Panc1 (cell line): Measurements from ENCODE around the gene FAM120B. TPM values are rescaled to one million over a fixed set of nuclear protein-coding genes. Genes with fewer than 3 reads are reported as not detected.

ENCODE experiments used
- ATAC-seq: fragments of 200-7000 bp; cut with Tn5 transposase; 2 replicates; pipeline ENCODE4 v1.9.1; 2020; ENCODE audit warnings: mild to moderate bottlenecking, moderate library complexity
- BruUV-seq: library from RNA; stranded (reverse); fragments of 400-500 nt; replicated peaks from 2 replicates; lab custom pipeline; 2021; lab: Mats Ljungman, UMichigan
- CTCF ChIA-PET: fragments of 300-600 bp; sonication (Branson Sonifier 250); formaldehyde crosslinking; loops from one replicate; lab custom pipeline; 2022; ENCODE audit warnings: antibody characterized with exemption; lab: Charles Lee
- POLR2A ChIA-PET: fragments of 300-600 bp; sonication (Branson Sonifier 250); formaldehyde crosslinking; loops from one replicate; lab custom pipeline; 2022; ENCODE audit warnings: antibody characterized with exemption; lab: Charles Lee
- DNase-seq: peaks from one replicate; pipeline ENCODE4 v3.0.0-alpha.2; 2010; ENCODE audit warnings: low read depth, low spot score
- H3K27ac ChIP-seq: 2 replicates; pipeline ENCODE4 v1.5.1; 2011; ENCODE audit warnings: mild to moderate bottlenecking, low read length, inconsistent platforms
- H3K27me3 ChIP-seq: fragments of 200-500 bp; sonication (Bioruptor generic); 2 replicates; pipeline ENCODE4 v1.6.0; 2014; ENCODE audit warnings: low read length, inconsistent platforms; ENCODE audit not compliant: control insufficient read depth, insufficient read depth
- H3K36me3 ChIP-seq: fragments of 200-500 bp; sonication (Bioruptor generic); 2 replicates; pipeline ENCODE4 v1.5.1; 2014; ENCODE audit warnings: inconsistent platforms, mild to moderate bottlenecking, low read length, moderate library complexity; ENCODE audit not compliant: control insufficient read depth, insufficient read depth
- H3K4me1 ChIP-seq: 2 replicates; pipeline ENCODE4 v1.5.1; 2011; ENCODE audit warnings: inconsistent platforms, mild to moderate bottlenecking, low read length, moderate library complexity; ENCODE audit not compliant: control insufficient read depth, insufficient read depth
- H3K4me3 ChIP-seq, 2 experiments: 2 replicates each; pipeline ENCODE4 v1.5.1; 2011 to 2012; ENCODE audit warnings: low read depth in 2 of 2, low read length in 2 of 2, mild to moderate bottlenecking in 2 of 2, inconsistent platforms in 1 of 2, moderate library complexity in 1 of 2
- H3K9me3 ChIP-seq: fragments of 200-500 bp; sonication (Bioruptor generic); 2 replicates; pipeline ENCODE4 v1.5.1; 2014; ENCODE audit warnings: low read depth, mild to moderate bottlenecking, inconsistent platforms, low read length, moderate library complexity; ENCODE audit not compliant: control insufficient read depth, insufficient read depth
- POLR2AphosphoS5 ChIP-seq: IDR thresholded peaks from 2 replicates; pipeline ENCODE4 v1.6.1; 2012; ENCODE audit warnings: mild to moderate bottlenecking, low read depth, low read length, moderate library complexity
- SIN3A ChIP-seq: IDR thresholded peaks from 2 replicates; pipeline ENCODE4 v1.6.1; 2012; ENCODE audit warnings: low read depth, mild to moderate bottlenecking, low read length, moderate library complexity, borderline replicate concordance; ENCODE audit not compliant: insufficient read depth
- TCF7L2 ChIP-seq: IDR thresholded peaks from 2 replicates; pipeline ENCODE4 v1.6.1; 2011; ENCODE audit warnings: mild to moderate bottlenecking, low read depth, low read length, inconsistent platforms
- in situ Hi-C: cut with HindIII; loops from 2 replicates; pipeline ENCODE4 v1.10.0; 2016; ENCODE audit warnings: low sequenced_read_pairs, low pct_unique_long_range_greater_than_20kb
- intact Hi-C: fragments of 100-400 bp; cut with micrococcal nuclease; formaldehyde crosslinking; loops from one replicate; pipeline ENCODE4 v1.10.0; 2022; ENCODE audit not compliant: unreplicated experiment
- total RNA-seq: library from RNA; stranded (reverse); gene quantifications from one replicate; pipeline ENCODE4 v1.2.1, GENCODE V29; 2021; ENCODE audit not compliant: unreplicated experiment
- TF ChIP-seq, protein P1 (sequence below), 2 experiments: IDR thresholded peaks; 2 replicates each; pipeline ENCODE4 v1.6.1; 2011 to 2012; ENCODE audit warnings: low read depth in 2 of 2, control low read depth in 1 of 2, low read length in 1 of 2, mild to moderate bottlenecking in 1 of 2, moderate library complexity in 1 of 2; ENCODE audit not compliant: insufficient read depth in 1 of 2
- TF ChIP-seq, protein P2 (sequence below): fragments of 450-650 bp; IDR thresholded peaks from 2 replicates; pipeline ENCODE4 v1.5.1; 2017; ENCODE audit warnings: mild to moderate bottlenecking

Gene FAM120B
- total RNA-seq, 1 experiment from 2014 or later: 38.0 TPM

DNA sequence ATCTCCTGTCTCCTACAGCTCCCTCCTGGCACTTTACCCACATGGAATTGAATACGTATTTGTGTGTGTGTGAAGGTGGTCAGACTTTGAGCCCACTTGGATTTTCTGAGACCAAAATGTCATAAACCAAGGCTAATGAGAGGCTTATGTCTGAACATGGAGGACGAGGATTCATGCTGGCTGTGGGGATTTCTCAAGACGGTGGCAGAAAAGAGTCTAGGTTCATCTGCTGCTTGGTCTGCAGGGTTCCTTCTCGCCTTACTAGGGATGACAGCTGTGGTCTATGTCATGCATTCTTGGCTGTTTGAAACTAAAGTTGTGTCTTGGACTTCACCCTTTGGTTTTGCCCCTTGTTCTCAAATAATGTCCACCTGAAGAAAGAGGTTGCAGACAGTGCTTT is 58.6 kb downstream of the FAM120B start:
- in situ Hi-C loops (no loop called here), intact Hi-C loops (no loop called here)
- H3K4me1 ChIP-seq: no peaks in the 10 kb centered on the region
- BruUV-seq: no TSS peak
- no peaks in the 10 kb centered on the region for H3K9me3 ChIP-seq
- TF ChIP-seq, protein P1, sequence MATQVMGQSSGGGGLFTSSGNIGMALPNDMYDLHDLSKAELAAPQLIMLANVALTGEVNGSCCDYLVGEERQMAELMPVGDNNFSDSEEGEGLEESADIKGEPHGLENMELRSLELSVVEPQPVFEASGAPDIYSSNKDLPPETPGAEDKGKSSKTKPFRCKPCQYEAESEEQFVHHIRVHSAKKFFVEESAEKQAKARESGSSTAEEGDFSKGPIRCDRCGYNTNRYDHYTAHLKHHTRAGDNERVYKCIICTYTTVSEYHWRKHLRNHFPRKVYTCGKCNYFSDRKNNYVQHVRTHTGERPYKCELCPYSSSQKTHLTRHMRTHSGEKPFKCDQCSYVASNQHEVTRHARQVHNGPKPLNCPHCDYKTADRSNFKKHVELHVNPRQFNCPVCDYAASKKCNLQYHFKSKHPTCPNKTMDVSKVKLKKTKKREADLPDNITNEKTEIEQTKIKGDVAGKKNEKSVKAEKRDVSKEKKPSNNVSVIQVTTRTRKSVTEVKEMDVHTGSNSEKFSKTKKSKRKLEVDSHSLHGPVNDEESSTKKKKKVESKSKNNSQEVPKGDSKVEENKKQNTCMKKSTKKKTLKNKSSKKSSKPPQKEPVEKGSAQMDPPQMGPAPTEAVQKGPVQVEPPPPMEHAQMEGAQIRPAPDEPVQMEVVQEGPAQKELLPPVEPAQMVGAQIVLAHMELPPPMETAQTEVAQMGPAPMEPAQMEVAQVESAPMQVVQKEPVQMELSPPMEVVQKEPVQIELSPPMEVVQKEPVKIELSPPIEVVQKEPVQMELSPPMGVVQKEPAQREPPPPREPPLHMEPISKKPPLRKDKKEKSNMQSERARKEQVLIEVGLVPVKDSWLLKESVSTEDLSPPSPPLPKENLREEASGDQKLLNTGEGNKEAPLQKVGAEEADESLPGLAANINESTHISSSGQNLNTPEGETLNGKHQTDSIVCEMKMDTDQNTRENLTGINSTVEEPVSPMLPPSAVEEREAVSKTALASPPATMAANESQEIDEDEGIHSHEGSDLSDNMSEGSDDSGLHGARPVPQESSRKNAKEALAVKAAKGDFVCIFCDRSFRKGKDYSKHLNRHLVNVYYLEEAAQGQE (IDR thresholded peaks at IDR 0.05; ENCODE audit: insufficient read depth in 1 of 2, low read depth in 2 of 2, low read length in 1 of 2): no peak
- TF ChIP-seq POLR2AphosphoS5: no peak
- TF ChIP-seq SIN3A: no peak
- TF ChIP-seq TCF7L2: no peak
- TF ChIP-seq, protein P2, sequence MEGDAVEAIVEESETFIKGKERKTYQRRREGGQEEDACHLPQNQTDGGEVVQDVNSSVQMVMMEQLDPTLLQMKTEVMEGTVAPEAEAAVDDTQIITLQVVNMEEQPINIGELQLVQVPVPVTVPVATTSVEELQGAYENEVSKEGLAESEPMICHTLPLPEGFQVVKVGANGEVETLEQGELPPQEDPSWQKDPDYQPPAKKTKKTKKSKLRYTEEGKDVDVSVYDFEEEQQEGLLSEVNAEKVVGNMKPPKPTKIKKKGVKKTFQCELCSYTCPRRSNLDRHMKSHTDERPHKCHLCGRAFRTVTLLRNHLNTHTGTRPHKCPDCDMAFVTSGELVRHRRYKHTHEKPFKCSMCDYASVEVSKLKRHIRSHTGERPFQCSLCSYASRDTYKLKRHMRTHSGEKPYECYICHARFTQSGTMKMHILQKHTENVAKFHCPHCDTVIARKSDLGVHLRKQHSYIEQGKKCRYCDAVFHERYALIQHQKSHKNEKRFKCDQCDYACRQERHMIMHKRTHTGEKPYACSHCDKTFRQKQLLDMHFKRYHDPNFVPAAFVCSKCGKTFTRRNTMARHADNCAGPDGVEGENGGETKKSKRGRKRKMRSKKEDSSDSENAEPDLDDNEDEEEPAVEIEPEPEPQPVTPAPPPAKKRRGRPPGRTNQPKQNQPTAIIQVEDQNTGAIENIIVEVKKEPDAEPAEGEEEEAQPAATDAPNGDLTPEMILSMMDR: no peak
- no peak for ATAC-seq
- no peak for DNase-seq
- H3K27ac ChIP-seq: no peak overlapping the region
- CTCF ChIA-PET: no interaction called here
- H3K36me3 ChIP-seq: peaks cover 4% of the 10 kb centered on the region
- H3K27me3 ChIP-seq: no peaks in the 10 kb centered on the region
- POLR2A ChIA-PET: no interaction called here
- H3K4me3 ChIP-seq: no peak overlapping the region

DNA sequence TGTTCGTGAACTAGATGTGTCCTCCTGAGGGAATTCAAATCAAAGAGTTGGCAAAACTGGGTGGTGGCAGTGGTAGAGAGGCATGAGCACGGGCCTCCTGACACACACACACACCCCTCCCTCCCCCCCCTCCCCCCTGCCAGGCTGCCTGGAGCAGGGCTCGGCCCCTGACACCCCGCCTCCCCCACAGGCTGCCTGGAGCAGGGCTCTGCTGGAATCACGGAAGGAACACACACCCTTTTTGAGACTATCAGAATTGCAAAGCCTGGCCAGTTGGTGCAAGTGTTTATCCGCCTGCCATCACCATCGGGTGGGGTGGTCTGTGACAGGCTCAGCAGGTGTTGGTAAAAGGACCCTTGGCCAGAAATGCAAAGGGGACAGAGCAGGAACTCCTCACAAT is 59.0 kb downstream of the FAM120B start:
- H3K36me3 ChIP-seq: peaks cover 4% of the 10 kb centered on the region
- ATAC-seq (no peak), DNase-seq (no peak)
- in situ Hi-C loops: no loop called here
- H3K9me3 ChIP-seq: no peaks in the 10 kb centered on the region
- BruUV-seq: no TSS peak
- TF ChIP-seq SIN3A: no peak
- POLR2A ChIA-PET: no interaction called here
- intact Hi-C loops: no loop called here
- H3K27me3 ChIP-seq: no peaks in the 10 kb centered on the region
- no peak overlapping the region for H3K4me3 ChIP-seq
- CTCF ChIA-PET: no interaction called here
- H3K27ac ChIP-seq: no peak overlapping the region
- no peaks in the 10 kb centered on the region for H3K4me1 ChIP-seq

DNA sequence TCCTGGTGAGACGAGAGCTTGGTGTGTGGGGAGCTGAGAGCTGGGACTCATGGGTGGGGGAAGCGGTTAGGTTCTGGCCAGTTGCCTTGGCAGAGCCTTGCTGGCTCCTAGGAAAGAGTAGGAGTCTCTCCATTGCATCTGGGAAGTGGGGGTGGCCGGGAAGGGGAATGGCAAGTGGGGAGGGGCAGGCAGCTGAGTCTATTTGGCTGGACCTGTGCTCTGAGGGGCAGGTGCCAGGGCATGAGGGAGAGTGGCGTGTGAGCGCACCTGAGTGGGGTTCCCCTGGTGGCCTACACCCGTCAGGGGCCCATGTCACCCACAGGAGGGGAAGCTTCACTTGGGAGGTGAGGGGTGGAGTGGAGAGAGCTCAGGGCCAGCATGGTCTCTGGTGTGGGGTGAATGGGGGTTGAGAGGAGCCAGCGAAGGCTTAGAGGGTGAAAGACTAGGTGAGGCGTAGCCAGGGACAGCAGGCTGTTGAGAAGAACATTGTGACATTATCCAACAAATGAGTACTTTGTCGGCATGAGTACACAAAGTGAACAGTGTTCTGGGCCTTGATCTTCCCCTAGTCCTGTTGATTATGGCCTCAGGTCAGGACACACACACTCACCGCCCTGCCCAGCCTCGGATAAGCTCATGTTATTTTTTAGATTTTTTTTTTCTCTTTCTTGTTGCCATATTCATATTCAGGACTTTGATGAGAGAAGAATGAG is 59.8 kb downstream of the FAM120B start:
- in situ Hi-C loops: no loop called here
- Histone ChIP-seq H3K36me3 (peaks cover 4% of the 10 kb centered on the region), H3K9me3 (no peaks in the 10 kb centered on the region), H3K4me1 (no peaks in the 10 kb centered on the region), H3K27ac (no peak overlapping the region), H3K4me3 (no peak overlapping the region), H3K27me3 (no peaks in the 10 kb centered on the region)
- no TSS peak for BruUV-seq
- POLR2A ChIA-PET: no interaction called here
- ATAC-seq (no peak), DNase-seq (no peak)
- intact Hi-C loops: no loop called here
- TF ChIP-seq, protein P2: no peak
- TF ChIP-seq POLR2AphosphoS5 (no peak), TCF7L2 (no peak), SIN3A (no peak)
- TF ChIP-seq, protein P1 (IDR thresholded peaks at IDR 0.05; ENCODE audit: insufficient read depth in 1 of 2, low read depth in 2 of 2, low read length in 1 of 2): no peak
- CTCF ChIA-PET: no interaction called here
